IMR-90 (cell line): ENCODE results near the gene MSH3. TPM values are rescaled to one million over a fixed set of nuclear protein-coding genes. Genes with fewer than 3 reads are reported as not detected.

ENCODE experiments used
- ATAC-seq: fragments of 200-7000 bp; cut with Tn5 transposase; 2 replicates; pipeline ENCODE4 v1.9.1; 2020; ENCODE audit warnings: low read depth, mild to moderate bottlenecking, moderate library complexity
- BruUV-seq: library from RNA; stranded (reverse); fragments of 400-500 nt; replicated peaks from 2 replicates; lab custom pipeline; 2021; lab: Mats Ljungman, UMichigan
- CTCF ChIA-PET: fragments of 300-600 bp; formaldehyde crosslinking; extraction: SDS; loops from one replicate; lab custom pipeline; 2021; ENCODE audit warnings: antibody characterized with exemption; lab: Yijun Ruan, JAX
- POLR2A ChIA-PET: fragments of 300-600 bp; sonication (Branson Sonifier 250); formaldehyde crosslinking; loops from one replicate; lab custom pipeline; 2022; ENCODE audit warnings: antibody characterized with exemption; ENCODE audit not compliant: unreplicated experiment; lab: Charles Lee
- DNase-seq: peaks from one replicate; pipeline ENCODE4 v3.0.0; 2013
- H2AFZ ChIP-seq: replicated peaks from 2 replicates; pipeline ENCODE3; 2013; ENCODE audit warnings: low read length, mild to moderate bottlenecking; ENCODE audit not compliant: poor library complexity
- H2AK5ac ChIP-seq: 2 replicates; pipeline ENCODE4 v1.6.1; 2013; ENCODE audit warnings: low read depth, low read length, inconsistent platforms
- H2AK9ac ChIP-seq: replicated peaks from 2 replicates; pipeline ENCODE3; 2013; ENCODE audit warnings: mild to moderate bottlenecking, low read depth, low read length, moderate library complexity; ENCODE audit not compliant: poor library complexity
- H2BK120ac ChIP-seq: 2 replicates; pipeline ENCODE4 v1.6.1; 2013; ENCODE audit warnings: low read depth, low read length, inconsistent platforms
- H2BK15ac ChIP-seq: 3 replicates; pipeline ENCODE4 v1.6.1; 2013; ENCODE audit warnings: low read depth, low read length, inconsistent platforms
- H2BK20ac ChIP-seq: 2 replicates; pipeline ENCODE4 v1.6.1; 2013; ENCODE audit warnings: low read depth, mild to moderate bottlenecking, inconsistent platforms, low read length, moderate library complexity
- H2BK5ac ChIP-seq: 2 replicates; pipeline ENCODE4 v1.6.1; 2013; ENCODE audit warnings: mild to moderate bottlenecking, low read depth, low read length, inconsistent platforms; ENCODE audit not compliant: poor library complexity, severe bottlenecking
- H3K14ac ChIP-seq: replicated peaks from 2 replicates; pipeline ENCODE4 v1.6.1; 2013; ENCODE audit warnings: low read depth, low read length, inconsistent platforms
- H3K18ac ChIP-seq: 2 replicates; pipeline ENCODE4 v1.6.1; 2013; ENCODE audit warnings: low read depth, low read length, control low read depth
- H3K23ac ChIP-seq: 2 replicates; pipeline ENCODE4 v1.6.1; 2013; ENCODE audit warnings: low read depth, low read length, inconsistent platforms
- H3K27ac ChIP-seq: 2 replicates; pipeline ENCODE4 v1.5.1; 2013; ENCODE audit warnings: mild to moderate bottlenecking, control low read depth, low read length; ENCODE audit not compliant: insufficient read depth
- H3K27me3 ChIP-seq: 2 replicates; pipeline ENCODE4 v1.6.1; 2013; ENCODE audit warnings: low read length; ENCODE audit not compliant: control insufficient read depth, insufficient read depth
- H3K36me3 ChIP-seq: 2 replicates; pipeline ENCODE4 v1.6.1; 2013; ENCODE audit warnings: low read length, mixed read lengths; ENCODE audit not compliant: control insufficient read depth, insufficient read depth
- H3K4ac ChIP-seq: 2 replicates; pipeline ENCODE4 v1.6.1; 2013; ENCODE audit warnings: low read depth, low read length, inconsistent platforms
- H3K4me1 ChIP-seq: 2 replicates; pipeline ENCODE4 v1.6.1; 2013; ENCODE audit warnings: low read length, mixed read lengths; ENCODE audit not compliant: control insufficient read depth, insufficient read depth
- H3K4me2 ChIP-seq: 2 replicates; pipeline ENCODE4 v1.6.1; 2013; ENCODE audit warnings: low read depth, mild to moderate bottlenecking, control low read depth, low read length, moderate library complexity
- H3K4me3 ChIP-seq: 2 replicates; pipeline ENCODE4 v1.5.1; 2013; ENCODE audit warnings: low read depth, mild to moderate bottlenecking, control low read depth, low read length, moderate library complexity; ENCODE audit not compliant: insufficient read depth
- H3K56ac ChIP-seq: 2 replicates; pipeline ENCODE4 v1.6.1; 2013; ENCODE audit warnings: low read length, inconsistent platforms; ENCODE audit not compliant: insufficient read depth; ENCODE audit errors: extremely low read depth
- H3K79me1 ChIP-seq, 2 experiments: 2 replicates each; pipeline ENCODE4 v1.6.1; 2013; ENCODE audit warnings: low read length in 2 of 2, inconsistent platforms in 1 of 2, low read depth in 1 of 2
- H3K9ac ChIP-seq: 2 replicates; pipeline ENCODE4 v1.6.1; 2013; ENCODE audit warnings: low read depth, low read length, control low read depth
- H3K9me1 ChIP-seq: 2 replicates; pipeline ENCODE4 v1.6.1; 2013; ENCODE audit warnings: low read length, inconsistent platforms; ENCODE audit not compliant: insufficient read depth
- H3K9me3 ChIP-seq: 2 replicates; pipeline ENCODE4 v1.6.1; 2013; ENCODE audit warnings: low read length; ENCODE audit not compliant: control insufficient read depth, insufficient read depth
- H4K20me1 ChIP-seq: 2 replicates; pipeline ENCODE4 v1.6.1; 2013; ENCODE audit warnings: low read length, inconsistent platforms; ENCODE audit not compliant: insufficient read depth
- H4K5ac ChIP-seq: 2 replicates; pipeline ENCODE4 v1.6.1; 2013; ENCODE audit warnings: mild to moderate bottlenecking, low read depth, low read length, control low read depth
- H4K8ac ChIP-seq, 2 experiments: 2 replicates each; pipeline ENCODE4 v1.6.1; 2013; ENCODE audit warnings: low read depth in 2 of 2, low read length in 2 of 2, control low read depth in 1 of 2, inconsistent platforms in 1 of 2
- H4K91ac ChIP-seq: 2 replicates; pipeline ENCODE4 v1.6.1; 2013; ENCODE audit warnings: low read depth, low read length, inconsistent platforms; ENCODE audit not compliant: insufficient read depth
- BHLHE40 ChIP-seq: fragments of 150-350 bp; IDR thresholded peaks from 2 replicates; pipeline ENCODE4 v1.6.1; 2016; ENCODE audit warnings: mild to moderate bottlenecking, low read depth, low read length
- CEBPB ChIP-seq: IDR thresholded peaks from 2 replicates; pipeline ENCODE4 v1.6.1; 2012; ENCODE audit warnings: low read depth, low read length, improper control_type of control experiment
- CHD1 ChIP-seq: IDR thresholded peaks from 2 replicates; pipeline ENCODE4 v1.6.1; 2012; ENCODE audit warnings: low read depth, low read length, improper control_type of control experiment
- MAFK ChIP-seq: IDR thresholded peaks from 2 replicates; pipeline ENCODE4 v1.6.1; 2012; ENCODE audit warnings: low read depth, low read length, improper control_type of control experiment
- POLR2A ChIP-seq: IDR thresholded peaks from 2 replicates; pipeline ENCODE4 v1.6.1; 2012; ENCODE audit warnings: mild to moderate bottlenecking, low read depth, low read length
- RCOR1 ChIP-seq: IDR thresholded peaks from 2 replicates; pipeline ENCODE4 v1.6.1; 2012; ENCODE audit warnings: mild to moderate bottlenecking, low read length, improper control_type of control experiment; ENCODE audit not compliant: insufficient replicate concordance
- WGBS, 2 experiments: methylation state at CpG; one replicate each; pipeline versions ENCODE4 v1.1.5 to v1.1.7; 2013; ENCODE audit warnings: missing lambda C conversion rate in 2 of 2; ENCODE audit not compliant: insufficient read length in 1 of 2; ENCODE audit errors: extremely low coverage in 2 of 2; 5-methylcytosine and 5-hydroxymethylcytosine counted together
- dilution Hi-C: fragments of 300-500 bp; cut with HindIII; formaldehyde crosslinking; loops from one replicate; pipeline ENCODE4 v1.14.3; 2018; ENCODE audit warnings: low sequenced_read_pairs; ENCODE audit not compliant: unreplicated experiment
- in situ Hi-C: fragments of 300-500 bp; cut with MboI; formaldehyde crosslinking; loops from 3 replicates; pipeline ENCODE4 v1.14.3; 2019; ENCODE audit warnings: low sequenced_read_pairs, inconsistent platforms, mixed read lengths
- intact Hi-C: fragments of 100-400 bp; cut with micrococcal nuclease; formaldehyde crosslinking; loops from 2 replicates; pipeline ENCODE4 v1.10.0; 2022
- polyA plus RNA-seq, 3 experiments: library from polyadenylated mRNA; depleted of rRNA; stranded (reverse); fragments of >200 nt; gene quantifications; 2 replicates each; pipeline ENCODE4 v1.2.3, GENCODE V29; 2012; ENCODE audit warnings: low replicate concordance in 1 of 3
- total RNA-seq: library from RNA; depleted of rRNA; stranded (reverse); fragments of >200 nt; gene quantifications from 2 replicates; pipeline ENCODE4 v1.2.3, GENCODE V29; 2012
- TF ChIP-seq, protein P1 (sequence below): fragments of 150-350 bp; IDR thresholded peaks from 2 replicates; pipeline ENCODE4 v1.6.1; 2016; ENCODE audit warnings: low read depth, mild to moderate bottlenecking, low read length, moderate library complexity, borderline replicate concordance

Gene MSH3
- total and polyA plus RNA-seq, 2 of the 4 experiments (the other 2 are of a cell fraction), result 4.6 to 13.3 TPM

GRCh38 chr5:80884929-80885328, 230.5 kb downstream of the MSH3 start:
- Histone ChIP-seq H3K9me3 (no peaks in the 10 kb centered on the region), H3K14ac (0 out of 2 replicates have a peak overlapping the region, but pooled peaks have one; percentile 25), H3K36me3 (0 out of 2 replicates have a peak, but pooled peaks cover 2% of the 10 kb centered on the region), H2BK20ac (no peak overlapping the region), H4K20me1 (no peaks in the 10 kb centered on the region), H2AK5ac (no peak overlapping the region), H3K79me1 (no peaks in the 10 kb centered on the region), H3K56ac (no peak overlapping the region), H3K27me3 (no peaks in the 10 kb centered on the region), H2AK9ac (no peak overlapping the region), H3K18ac (no peak overlapping the region), H3K23ac (no peak overlapping the region), H3K27ac (no peak overlapping the region), H4K8ac (no peak overlapping the region), H2AFZ (no peak overlapping the region), H3K9ac (no peak overlapping the region), H3K4me1 (no peaks in the 10 kb centered on the region), H3K4me3 (no peak overlapping the region), H2BK15ac (no peak overlapping the region), H4K91ac (no peak overlapping the region), H2BK120ac (no peak overlapping the region), H2BK5ac (no peak overlapping the region), H4K5ac (no peak overlapping the region), H3K9me1 (no peaks in the 10 kb centered on the region), H3K4ac (no peak overlapping the region), H3K4me2 (no peak overlapping the region)
- ATAC-seq (peak; percentile 51), DNase-seq (peak; percentile 47)
- dilution Hi-C loops (no loop called here), intact Hi-C loops (no loop called here), in situ Hi-C loops (no loop called here)
- no CpG with 5 or more reads among the region's 1 CpG for WGBS, 2 experiments
- no peak for TF ChIP-seq POLR2A
- no peak for TF ChIP-seq CHD1
- TF ChIP-seq, protein P1, sequence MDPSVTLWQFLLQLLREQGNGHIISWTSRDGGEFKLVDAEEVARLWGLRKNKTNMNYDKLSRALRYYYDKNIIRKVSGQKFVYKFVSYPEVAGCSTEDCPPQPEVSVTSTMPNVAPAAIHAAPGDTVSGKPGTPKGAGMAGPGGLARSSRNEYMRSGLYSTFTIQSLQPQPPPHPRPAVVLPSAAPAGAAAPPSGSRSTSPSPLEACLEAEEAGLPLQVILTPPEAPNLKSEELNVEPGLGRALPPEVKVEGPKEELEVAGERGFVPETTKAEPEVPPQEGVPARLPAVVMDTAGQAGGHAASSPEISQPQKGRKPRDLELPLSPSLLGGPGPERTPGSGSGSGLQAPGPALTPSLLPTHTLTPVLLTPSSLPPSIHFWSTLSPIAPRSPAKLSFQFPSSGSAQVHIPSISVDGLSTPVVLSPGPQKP, result no peak
- no peak for TF ChIP-seq MAFK
- TF ChIP-seq CEBPB, result no peak
- no peak for TF ChIP-seq BHLHE40
- no peak for TF ChIP-seq RCOR1
- CTCF ChIA-PET, result no interaction called here
- BruUV-seq, result no TSS peak
- POLR2A ChIA-PET, result no interaction called here
